IPS-15b (cell line): ENCODE measurements around the gene KCNH5.

ENCODE experiments used
- H3K27me3 ChIP-seq: one replicate; pipeline ENCODE4 v1.6.1; 2013; ENCODE audit warnings: low read length; ENCODE audit not compliant: control insufficient read depth, insufficient read depth
- H3K36me3 ChIP-seq: one replicate; pipeline ENCODE4 v1.6.1; 2013; ENCODE audit warnings: low read length; ENCODE audit not compliant: control insufficient read depth, insufficient read depth
- H3K4me1 ChIP-seq: one replicate; pipeline ENCODE4 v1.6.1; 2013; ENCODE audit warnings: mild to moderate bottlenecking, low read length; ENCODE audit not compliant: control insufficient read depth, insufficient read depth
- H3K4me3 ChIP-seq: one replicate; pipeline ENCODE4 v1.5.1; 2013; ENCODE audit warnings: low read depth, low read length
- H3K9ac ChIP-seq: one replicate; pipeline ENCODE4 v1.6.1; 2013; ENCODE audit warnings: low read depth, mild to moderate bottlenecking, low read length
- H3K9me3 ChIP-seq: one replicate; pipeline ENCODE4 v1.6.1; 2013; ENCODE audit warnings: mild to moderate bottlenecking, low read length; ENCODE audit not compliant: control insufficient read depth, insufficient read depth

The KCNH5 gene

GRCh38 chr14:62736048-62737043 lies 308.9 kb downstream of the KCNH5 start:
- no peak overlapping the region for H3K4me3 ChIP-seq
- no peaks in the 10 kb centered on the region for H3K27me3 ChIP-seq
- H3K4me1 ChIP-seq, result peaks cover 4% of the 10 kb centered on the region
- H3K9me3 ChIP-seq, result peaks cover 2% of the 10 kb centered on the region
- H3K9ac ChIP-seq, result no peak overlapping the region
- no peaks in the 10 kb centered on the region for H3K36me3 ChIP-seq

DNA sequence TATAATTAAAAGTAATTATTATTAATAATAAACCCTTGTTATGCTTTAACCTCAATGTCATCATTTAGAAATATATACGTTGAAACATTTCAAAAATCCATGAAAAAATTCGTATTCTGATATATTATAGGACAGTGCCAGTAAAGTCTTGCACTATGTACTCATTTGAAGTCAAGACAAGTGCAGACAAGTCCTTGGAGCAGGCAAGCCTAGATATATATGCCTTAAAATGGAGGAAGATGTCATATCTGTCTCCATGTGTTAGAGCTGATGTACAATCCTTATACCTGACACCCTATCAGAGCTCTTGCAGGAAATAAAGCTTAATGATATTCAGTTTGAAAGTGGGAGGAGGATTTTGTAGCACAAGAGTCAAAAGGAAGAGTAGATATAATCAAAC lies 310.4 kb downstream of the KCNH5 start:
- H3K4me1 ChIP-seq, result no peaks in the 10 kb centered on the region
- no peaks in the 10 kb centered on the region for H3K36me3 ChIP-seq
- H3K27me3 ChIP-seq, result no peaks in the 10 kb centered on the region
- H3K4me3 ChIP-seq, result no peak overlapping the region
- H3K9me3 ChIP-seq, result peaks cover 2% of the 10 kb centered on the region
- no peak overlapping the region for H3K9ac ChIP-seq

DNA sequence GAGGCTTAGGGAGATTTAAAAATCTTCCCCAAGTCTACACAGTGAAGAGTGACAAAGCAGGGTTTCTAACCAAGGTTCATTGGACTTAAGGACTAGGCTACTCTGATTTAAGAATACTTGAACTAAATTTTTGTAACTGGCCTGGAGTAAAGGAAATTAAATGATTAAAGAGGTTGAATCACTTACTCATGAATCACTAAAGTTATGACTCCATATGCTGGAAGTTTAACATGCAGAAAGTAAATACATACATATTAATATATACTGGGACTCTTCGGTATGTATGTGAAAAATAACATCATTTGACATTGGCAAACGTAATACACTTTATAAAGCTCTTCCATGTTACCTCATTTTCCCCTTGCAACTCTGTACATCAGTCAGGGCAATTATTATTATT lies 322.9 kb downstream of the KCNH5 start:
- Histone ChIP-seq H3K9ac (no peak overlapping the region), H3K4me3 (no peak overlapping the region), H3K36me3 (no peaks in the 10 kb centered on the region), H3K4me1 (no peaks in the 10 kb centered on the region), H3K9me3 (no peaks in the 10 kb centered on the region), H3K27me3 (no peaks in the 10 kb centered on the region)

- no peak overlapping the region for H3K4me3 ChIP-seq
- H3K36me3 ChIP-seq, result no peaks in the 10 kb centered on the region
- H3K9ac ChIP-seq, result no peak overlapping the region
- no peaks in the 10 kb centered on the region for H3K27me3 ChIP-seq
- no peaks in the 10 kb centered on the region for H3K4me1 ChIP-seq
- H3K9me3 ChIP-seq, result no peaks in the 10 kb centered on the region
These were observed 326.6 kb downstream of the KCNH5 start for GRCh38 chr14:62718629-62719028.

GRCh38 chr14:62711351-62712023 lies 333.8 kb downstream of the KCNH5 start:
- no peak overlapping the region for H3K4me3 ChIP-seq
- H3K36me3 ChIP-seq, result no peaks in the 10 kb centered on the region
- H3K9ac ChIP-seq, result no peak overlapping the region
- peaks cover 3% of the 10 kb centered on the region for H3K4me1 ChIP-seq
- no peaks in the 10 kb centered on the region for H3K9me3 ChIP-seq
- H3K27me3 ChIP-seq, result no peaks in the 10 kb centered on the region

- H3K36me3 ChIP-seq, result no peaks in the 10 kb centered on the region
- H3K4me3 ChIP-seq, result no peak overlapping the region
- H3K4me1 ChIP-seq, result peaks cover 3% of the 10 kb centered on the region
- H3K9me3 ChIP-seq, result no peaks in the 10 kb centered on the region
- no peaks in the 10 kb centered on the region for H3K27me3 ChIP-seq
- no peak overlapping the region for H3K9ac ChIP-seq
These were observed 334.4 kb downstream of the KCNH5 start for GRCh38 chr14:62710811-62711210.

- no peak overlapping the region for H3K9ac ChIP-seq
- H3K4me1 ChIP-seq, result peaks cover 3% of the 10 kb centered on the region
These were observed 335.5 kb downstream of the KCNH5 start for GRCh38 chr14:62709773-62710172.

GRCh38 chr14:62706217-62706616 lies 339.0 kb downstream of the KCNH5 start:
- no peaks in the 10 kb centered on the region for H3K27me3 ChIP-seq
- no peak overlapping the region for H3K9ac ChIP-seq
- no peak overlapping the region for H3K4me3 ChIP-seq
- H3K36me3 ChIP-seq, result no peaks in the 10 kb centered on the region
- no peaks in the 10 kb centered on the region for H3K9me3 ChIP-seq
- H3K4me1 ChIP-seq, result no peaks in the 10 kb centered on the region

More at GRCh38 chr14:62709773-62710172, 335.5 kb downstream of the KCNH5 start:
- Histone ChIP-seq H3K9me3 (no peaks in the 10 kb centered on the region), H3K36me3 (no peaks in the 10 kb centered on the region), H3K27me3 (no peaks in the 10 kb centered on the region), H3K4me3 (no peak overlapping the region)

DNA sequence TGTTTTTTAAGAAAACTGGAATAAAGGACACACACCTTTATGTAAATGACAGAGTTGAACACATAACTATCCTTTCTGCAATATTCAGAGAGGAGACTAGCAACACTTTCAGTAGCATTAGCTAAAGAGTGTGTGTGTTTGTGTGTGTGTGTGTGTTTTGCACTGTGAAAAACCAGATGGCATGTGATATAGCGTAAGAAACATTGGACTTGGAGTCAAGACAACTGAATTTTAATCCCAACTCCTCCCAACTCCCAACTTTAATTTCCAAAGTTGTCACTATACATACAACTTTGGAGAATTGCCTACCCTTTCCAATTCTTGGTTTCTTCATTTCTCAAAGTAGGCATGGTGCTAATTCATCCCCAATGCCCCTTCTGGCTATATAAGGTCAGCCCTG lies 347.8 kb downstream of the KCNH5 start:
- peaks cover 5% of the 10 kb centered on the region for H3K4me1 ChIP-seq
- no peaks in the 10 kb centered on the region for H3K27me3 ChIP-seq
- H3K9ac ChIP-seq, result no peak overlapping the region
- H3K4me3 ChIP-seq, result no peak overlapping the region
- H3K36me3 ChIP-seq, result no peaks in the 10 kb centered on the region
- H3K9me3 ChIP-seq, result no peaks in the 10 kb centered on the region

DNA sequence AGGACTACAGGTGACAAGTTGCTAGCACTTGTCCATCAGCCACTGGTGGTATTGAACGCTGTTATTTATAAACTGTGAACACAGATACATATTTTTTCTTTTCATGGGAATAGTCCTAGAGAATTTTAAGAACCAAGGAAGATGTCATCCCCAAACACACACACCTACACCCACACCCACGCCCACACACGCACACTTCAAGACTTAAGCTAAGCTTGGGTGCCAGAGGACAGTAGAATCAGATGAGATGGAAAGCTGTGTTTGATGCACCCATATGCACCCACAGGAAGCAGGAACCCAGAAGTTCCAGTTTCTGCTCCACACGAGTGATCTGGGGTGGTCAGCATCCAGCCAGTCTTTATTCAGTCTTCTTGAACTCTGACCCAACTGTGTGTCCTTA lies 348.3 kb downstream of the KCNH5 start:
- H3K4me3 ChIP-seq, result no peak overlapping the region
- H3K4me1 ChIP-seq, result peaks cover 5% of the 10 kb centered on the region
- H3K9ac ChIP-seq, result no peak overlapping the region
- H3K36me3 ChIP-seq, result no peaks in the 10 kb centered on the region
- no peaks in the 10 kb centered on the region for H3K27me3 ChIP-seq
- H3K9me3 ChIP-seq, result no peaks in the 10 kb centered on the region

DNA sequence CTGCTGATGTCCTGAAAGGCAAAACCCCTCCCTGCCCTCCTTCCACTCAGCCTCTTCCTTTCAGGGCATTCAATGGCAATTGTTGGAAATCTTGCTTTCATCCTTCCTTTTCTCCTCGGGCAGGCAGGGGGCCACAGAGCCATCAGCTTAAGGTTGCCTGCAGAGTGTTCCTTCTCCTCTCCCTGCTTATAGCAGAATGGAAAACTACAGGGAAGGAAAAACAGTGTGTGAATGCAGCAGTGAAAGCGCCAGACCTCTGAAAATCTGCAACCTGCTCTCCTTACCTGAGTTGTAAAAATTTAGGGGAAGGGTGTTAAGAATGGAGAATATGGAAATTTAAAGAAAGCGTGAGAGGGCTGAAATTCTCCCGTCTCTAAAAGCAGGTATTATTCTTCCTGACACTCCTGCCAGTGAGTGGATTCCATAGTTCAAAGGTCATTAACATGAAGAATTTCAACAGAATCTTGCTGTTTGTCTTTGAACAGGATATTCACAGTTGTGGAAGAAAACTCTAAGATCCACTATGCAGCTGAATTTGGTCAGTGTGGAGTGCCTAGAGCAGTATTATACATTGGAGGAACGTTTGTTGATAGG lies 348.8 kb downstream of the KCNH5 start:
- Histone ChIP-seq H3K36me3 (no peaks in the 10 kb centered on the region), H3K4me3 (no peak overlapping the region), H3K9ac (no peak overlapping the region), H3K9me3 (no peaks in the 10 kb centered on the region), H3K4me1 (peaks cover 5% of the 10 kb centered on the region), H3K27me3 (no peaks in the 10 kb centered on the region)
